ENCODE data around the gene OR6K3.

Gene OR6K3

GRCh38 chr1:158714754-158715153 lies 5.8 kb downstream of the OR6K3 start:
- Histone ChIP-seq H3K9ac (ENCODE audit: low read length) (no peak overlapping the region), H2AFZ (ENCODE audit: low read length) (no peak overlapping the region), H3K9me3 (ENCODE audit: low read length) (no peaks in the 10 kb centered on the region), H3K27me3 (ENCODE audit: insufficient read depth, low read length) (no peaks in the 10 kb centered on the region), H3F3A (ENCODE audit: insufficient read depth, low read length) (no peaks in the 10 kb centered on the region), H3K4me1 (ENCODE audit: insufficient read depth, low read length, severe bottlenecking) (no peaks in the 10 kb centered on the region), H3K27ac (ENCODE audit: low read depth, low read length, poor library complexity, severe bottlenecking) (no peak overlapping the region), H3K4me3 (ENCODE audit: low read depth, low read length, poor library complexity, severe bottlenecking) (no peak overlapping the region), H3K4me2 (ENCODE audit: low read length) (no peak overlapping the region), H3K36me3 (ENCODE audit: insufficient read depth, low read length) (no peaks in the 10 kb centered on the region), H4K20me1 (ENCODE audit: insufficient read depth, low read length) (no peaks in the 10 kb centered on the region), H3K79me2 (ENCODE audit: insufficient read depth, low read length) (no peaks in the 10 kb centered on the region), H3K9me2 (ENCODE audit: low read depth, low read length) (no peaks in the 10 kb centered on the region)
- no peak for TF ChIP-seq EZH2 (IDR thresholded peaks at IDR 0.05; ENCODE audit: borderline replicate concordance, low read length)
- TF ChIP-seq CTCF (IDR thresholded peaks at IDR 0.05; ENCODE audit: low read length) = no peak

- TF ChIP-seq EZH2 (IDR thresholded peaks at IDR 0.05; ENCODE audit: borderline replicate concordance, low read length) = no peak
- no peak for TF ChIP-seq CTCF (IDR thresholded peaks at IDR 0.05; ENCODE audit: low read length)
- Histone ChIP-seq H3K4me1 (ENCODE audit: insufficient read depth, low read length, severe bottlenecking) (no peaks in the 10 kb centered on the region), H3K79me2 (ENCODE audit: insufficient read depth, low read length) (no peaks in the 10 kb centered on the region), H3K27ac (ENCODE audit: low read depth, low read length, poor library complexity, severe bottlenecking) (no peak overlapping the region), H3K36me3 (ENCODE audit: insufficient read depth, low read length) (no peaks in the 10 kb centered on the region), H4K20me1 (ENCODE audit: insufficient read depth, low read length) (no peaks in the 10 kb centered on the region), H3K9me2 (ENCODE audit: low read depth, low read length) (no peaks in the 10 kb centered on the region), H2AFZ (ENCODE audit: low read length) (no peak overlapping the region), H3K27me3 (ENCODE audit: insufficient read depth, low read length) (no peaks in the 10 kb centered on the region), H3F3A (ENCODE audit: insufficient read depth, low read length) (no peaks in the 10 kb centered on the region), H3K9me3 (ENCODE audit: low read length) (no peaks in the 10 kb centered on the region), H3K4me2 (ENCODE audit: low read length) (no peak overlapping the region), H3K9ac (ENCODE audit: low read length) (no peak overlapping the region), H3K4me3 (ENCODE audit: low read depth, low read length, poor library complexity, severe bottlenecking) (no peak overlapping the region)
Measured at GRCh38 chr1:158711098-158711497, 9.4 kb downstream of the OR6K3 start.

GRCh38 chr1:158706096-158706495 lies 14.4 kb downstream of the OR6K3 start:
- Histone ChIP-seq H3K36me3 (ENCODE audit: insufficient read depth, low read length) (no peaks in the 10 kb centered on the region), H3K79me2 (ENCODE audit: insufficient read depth, low read length) (no peaks in the 10 kb centered on the region), H2AFZ (ENCODE audit: low read length) (no peak overlapping the region), H3K4me2 (ENCODE audit: low read length) (no peak overlapping the region), H3F3A (ENCODE audit: insufficient read depth, low read length) (no peaks in the 10 kb centered on the region), H3K27me3 (ENCODE audit: insufficient read depth, low read length) (no peaks in the 10 kb centered on the region), H3K27ac (ENCODE audit: low read depth, low read length, poor library complexity, severe bottlenecking) (no peak overlapping the region), H3K9me3 (ENCODE audit: low read length) (no peaks in the 10 kb centered on the region), H4K20me1 (ENCODE audit: insufficient read depth, low read length) (no peaks in the 10 kb centered on the region), H3K4me1 (ENCODE audit: insufficient read depth, low read length, severe bottlenecking) (no peaks in the 10 kb centered on the region), H3K9me2 (ENCODE audit: low read depth, low read length) (no peaks in the 10 kb centered on the region), H3K4me3 (ENCODE audit: low read depth, low read length, poor library complexity, severe bottlenecking) (no peak overlapping the region), H3K9ac (ENCODE audit: low read length) (no peak overlapping the region)
- TF ChIP-seq CTCF (IDR thresholded peaks at IDR 0.05; ENCODE audit: low read length) (no peak), EZH2 (IDR thresholded peaks at IDR 0.05; ENCODE audit: borderline replicate concordance, low read length) (no peak)
